Measurements from ENCODE around the gene M1AP.

Gene M1AP, protein sequence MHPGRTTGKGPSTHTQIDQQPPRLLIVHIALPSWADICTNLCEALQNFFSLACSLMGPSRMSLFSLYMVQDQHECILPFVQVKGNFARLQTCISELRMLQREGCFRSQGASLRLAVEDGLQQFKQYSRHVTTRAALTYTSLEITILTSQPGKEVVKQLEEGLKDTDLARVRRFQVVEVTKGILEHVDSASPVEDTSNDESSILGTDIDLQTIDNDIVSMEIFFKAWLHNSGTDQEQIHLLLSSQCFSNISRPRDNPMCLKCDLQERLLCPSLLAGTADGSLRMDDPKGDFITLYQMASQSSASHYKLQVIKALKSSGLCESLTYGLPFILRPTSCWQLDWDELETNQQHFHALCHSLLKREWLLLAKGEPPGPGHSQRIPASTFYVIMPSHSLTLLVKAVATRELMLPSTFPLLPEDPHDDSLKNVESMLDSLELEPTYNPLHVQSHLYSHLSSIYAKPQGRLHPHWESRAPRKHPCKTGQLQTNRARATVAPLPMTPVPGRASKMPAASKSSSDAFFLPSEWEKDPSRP

DNA sequence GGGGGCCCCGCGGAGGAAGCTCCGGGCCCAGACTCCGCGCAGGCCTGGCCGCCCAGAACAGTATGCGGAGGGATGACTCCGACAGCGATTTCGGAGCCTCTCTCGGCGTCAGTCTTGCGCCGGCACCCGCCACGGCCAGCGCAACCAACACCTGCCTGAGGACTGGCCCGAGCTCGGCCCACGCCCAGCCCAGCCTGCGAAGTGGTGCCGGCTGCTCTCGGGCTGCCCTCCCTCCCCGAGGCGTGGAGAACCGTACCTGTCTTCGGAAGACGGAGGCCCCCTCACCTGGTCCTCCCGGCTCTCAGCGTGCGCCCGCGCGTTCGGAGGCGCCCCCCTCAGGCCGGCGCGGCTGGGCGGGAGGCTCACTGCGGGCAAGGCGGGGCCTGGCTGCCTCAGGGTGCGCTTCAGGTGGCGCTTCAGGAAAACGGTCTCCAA is at the start of gene M1AP:
TSS of gene M1AP (minus strand) at position 322 of the 435 bp plus-strand sequence. CDS start 8,055 bp downstream, outside the sequence.
- Histone ChIP-seq H3K9me3 (ENCODE audit: control insufficient read depth, insufficient read depth, low read length) (no peaks in the 10 kb centered on the region), H3K4me1 (ENCODE audit: control insufficient read depth, insufficient read depth, low read length) (peaks cover 1% of the 10 kb centered on the region; the same call in 1 of the 2 replicates), H3K36me3 (ENCODE audit: control insufficient read depth, insufficient read depth, low read length) (no peaks in the 10 kb centered on the region), H3K4me3 (ENCODE audit: low read length) (peak within 1 kb of the TSS; percentile 67; the same call in 1 of the 2 replicates), H3K27ac (ENCODE audit: low read length) (no peak within 1 kb of the TSS), H3K27me3 (ENCODE audit: control insufficient read depth, insufficient read depth, low read length) (no peaks in the 10 kb centered on the region)
- WGBS (ENCODE audit: insufficient coverage, insufficient read length), result no CpG with 5 or more reads among the region's 45 CpGs
- no peak for DNase-seq (ENCODE audit: low read depth, low spot score)

DNA sequence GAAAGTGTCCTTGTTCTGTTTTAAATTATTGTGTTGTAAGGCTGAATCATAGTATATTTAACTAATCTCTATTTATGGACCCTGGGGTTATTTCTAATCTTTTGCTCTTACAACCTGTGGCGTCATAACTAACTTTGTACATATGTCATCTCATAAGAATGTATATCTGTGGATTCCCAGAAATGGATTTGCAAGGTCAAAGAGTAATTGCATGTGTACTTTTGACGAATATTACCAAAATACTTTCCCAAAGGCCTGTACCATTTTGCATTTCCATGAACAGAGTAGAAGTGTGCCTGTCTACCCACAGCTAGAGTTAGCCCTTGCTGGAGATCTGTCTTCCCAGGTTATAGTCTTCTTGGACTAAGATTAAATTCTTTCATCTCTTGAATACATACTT is 48.7 kb upstream of the M1AP start:
- Histone ChIP-seq H3K4me3 (ENCODE audit: low read length) (no peak overlapping the region), H3K27me3 (ENCODE audit: control insufficient read depth, insufficient read depth, low read length) (no peaks in the 10 kb centered on the region), H3K36me3 (ENCODE audit: control insufficient read depth, insufficient read depth, low read length) (no peaks in the 10 kb centered on the region), H3K27ac (ENCODE audit: low read length) (no peak overlapping the region), H3K4me1 (ENCODE audit: control insufficient read depth, insufficient read depth, low read length) (no peaks in the 10 kb centered on the region), H3K9me3 (ENCODE audit: control insufficient read depth, insufficient read depth, low read length) (no peaks in the 10 kb centered on the region)
- no CpG with 5 or more reads among the region's 2 CpGs for WGBS (ENCODE audit: insufficient coverage, insufficient read length)
- no peak for DNase-seq (ENCODE audit: low read depth, low spot score)

DNA sequence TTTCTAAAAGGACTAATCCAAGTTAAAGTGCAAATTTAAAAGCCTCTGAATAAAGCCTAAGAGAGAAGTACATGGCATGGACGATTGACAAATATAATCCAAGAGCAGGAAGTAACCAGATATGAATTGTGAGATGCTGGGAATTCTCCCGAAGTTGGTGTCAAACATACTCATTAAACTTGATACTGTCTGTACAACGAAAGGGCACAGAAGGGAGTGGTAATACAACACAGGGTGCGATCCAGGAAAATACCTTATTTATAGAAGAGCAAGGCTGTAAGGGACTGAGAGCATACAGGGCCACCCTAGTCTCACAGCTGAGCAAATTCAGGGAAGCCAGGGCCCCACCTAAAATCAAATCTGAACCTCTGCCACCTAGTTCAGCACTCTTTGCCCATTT is 47.5 kb upstream of the M1AP start:
- Histone ChIP-seq H3K27me3 (ENCODE audit: control insufficient read depth, insufficient read depth, low read length) (no peaks in the 10 kb centered on the region), H3K4me3 (ENCODE audit: low read length) (no peak overlapping the region), H3K27ac (ENCODE audit: low read length) (no peak overlapping the region), H3K9me3 (ENCODE audit: control insufficient read depth, insufficient read depth, low read length) (no peaks in the 10 kb centered on the region), H3K4me1 (ENCODE audit: control insufficient read depth, insufficient read depth, low read length) (no peaks in the 10 kb centered on the region), H3K36me3 (ENCODE audit: control insufficient read depth, insufficient read depth, low read length) (no peaks in the 10 kb centered on the region)
- WGBS (ENCODE audit: insufficient coverage, insufficient read length), result no CpG with 5 or more reads among the region's 4 CpGs
- DNase-seq (ENCODE audit: low read depth, low spot score), result no peak

DNA sequence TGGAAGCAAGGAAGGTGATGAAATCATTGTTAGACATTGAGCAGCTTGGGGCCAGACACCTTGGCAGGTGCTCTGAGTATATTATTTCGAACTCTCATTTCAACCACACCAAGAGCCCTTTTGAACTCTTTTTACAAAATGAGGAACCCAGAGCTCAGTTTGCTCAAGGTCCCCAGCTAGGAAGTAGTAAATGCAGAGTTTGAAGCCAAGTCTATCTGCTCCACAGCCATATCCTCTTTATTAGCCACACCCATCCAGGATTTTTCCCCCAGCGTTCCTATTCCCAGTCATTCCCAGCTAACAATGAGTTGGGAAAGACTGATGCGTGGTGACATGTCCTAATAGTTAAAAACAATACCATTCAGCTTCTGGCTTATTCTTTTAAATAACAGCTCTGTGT is 46.2 kb upstream of the M1AP start:
- H3K9me3 ChIP-seq (ENCODE audit: control insufficient read depth, insufficient read depth, low read length), result no peaks in the 10 kb centered on the region
- no CpG with 5 or more reads among the region's 3 CpGs for WGBS (ENCODE audit: insufficient coverage, insufficient read length)
- no peaks in the 10 kb centered on the region for H3K36me3 ChIP-seq (ENCODE audit: control insufficient read depth, insufficient read depth, low read length)
- no peaks in the 10 kb centered on the region for H3K27me3 ChIP-seq (ENCODE audit: control insufficient read depth, insufficient read depth, low read length)
- H3K27ac ChIP-seq (ENCODE audit: low read length), result no peak overlapping the region
- no peak overlapping the region for H3K4me3 ChIP-seq (ENCODE audit: low read length)
- no peaks in the 10 kb centered on the region for H3K4me1 ChIP-seq (ENCODE audit: control insufficient read depth, insufficient read depth, low read length)
- DNase-seq (ENCODE audit: low read depth, low spot score), result no peak

DNA sequence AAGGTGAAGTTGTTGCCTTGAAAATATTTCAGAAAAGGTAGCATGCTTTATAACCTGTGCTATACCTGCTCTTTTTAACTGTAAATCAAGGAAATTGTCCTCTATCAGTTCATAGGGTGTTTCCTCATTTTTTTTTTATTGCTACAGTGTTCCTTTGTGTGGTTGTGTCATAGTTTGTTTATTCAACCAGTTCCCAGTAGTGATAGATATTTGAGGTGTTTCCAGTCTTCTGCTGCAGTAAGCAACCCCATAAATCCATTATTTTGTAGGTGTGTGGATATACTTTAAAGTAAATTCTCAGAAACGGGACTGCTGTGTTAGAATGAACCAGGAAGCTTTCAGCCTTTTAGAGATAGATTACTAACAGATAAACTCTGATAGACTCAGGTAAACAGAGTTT is 45.5 kb upstream of the M1AP start:
- no peaks in the 10 kb centered on the region for H3K27me3 ChIP-seq (ENCODE audit: control insufficient read depth, insufficient read depth, low read length)
- no CpG with 5 or more reads among the region's 1 CpG for WGBS (ENCODE audit: insufficient coverage, insufficient read length)
- H3K4me3 ChIP-seq (ENCODE audit: low read length), result no peak overlapping the region
- H3K4me1 ChIP-seq (ENCODE audit: control insufficient read depth, insufficient read depth, low read length), result no peaks in the 10 kb centered on the region
- H3K27ac ChIP-seq (ENCODE audit: low read length), result no peak overlapping the region
- no peaks in the 10 kb centered on the region for H3K36me3 ChIP-seq (ENCODE audit: control insufficient read depth, insufficient read depth, low read length)
- no peak for DNase-seq (ENCODE audit: low read depth, low spot score)
- no peaks in the 10 kb centered on the region for H3K9me3 ChIP-seq (ENCODE audit: control insufficient read depth, insufficient read depth, low read length)

DNA sequence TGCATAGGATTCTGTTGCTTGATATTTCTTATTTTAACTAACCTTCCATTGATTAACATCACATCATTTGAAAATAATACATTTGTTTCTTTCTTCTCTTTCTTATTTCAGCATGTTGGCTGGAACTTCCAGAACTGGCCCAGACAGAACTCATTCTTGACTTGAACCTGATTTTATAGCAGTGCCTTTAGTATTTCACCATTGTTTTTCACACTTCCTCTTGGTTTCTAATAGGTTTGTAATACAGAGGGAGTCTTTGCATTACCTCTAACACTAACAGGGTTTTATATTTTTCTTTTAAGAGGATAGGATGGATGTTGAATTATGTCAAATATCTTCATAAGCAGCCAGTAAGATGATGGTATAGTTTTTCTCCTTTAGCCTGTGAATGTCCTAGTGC is 45.1 kb upstream of the M1AP start:
- no peak for DNase-seq (ENCODE audit: low read depth, low spot score)
- H3K4me3 ChIP-seq (ENCODE audit: low read length), result no peak overlapping the region
- no peak overlapping the region for H3K27ac ChIP-seq (ENCODE audit: low read length)
- H3K4me1 ChIP-seq (ENCODE audit: control insufficient read depth, insufficient read depth, low read length), result no peaks in the 10 kb centered on the region
- H3K27me3 ChIP-seq (ENCODE audit: control insufficient read depth, insufficient read depth, low read length), result no peaks in the 10 kb centered on the region
- H3K9me3 ChIP-seq (ENCODE audit: control insufficient read depth, insufficient read depth, low read length), result no peaks in the 10 kb centered on the region
- H3K36me3 ChIP-seq (ENCODE audit: control insufficient read depth, insufficient read depth, low read length), result no peaks in the 10 kb centered on the region

DNA sequence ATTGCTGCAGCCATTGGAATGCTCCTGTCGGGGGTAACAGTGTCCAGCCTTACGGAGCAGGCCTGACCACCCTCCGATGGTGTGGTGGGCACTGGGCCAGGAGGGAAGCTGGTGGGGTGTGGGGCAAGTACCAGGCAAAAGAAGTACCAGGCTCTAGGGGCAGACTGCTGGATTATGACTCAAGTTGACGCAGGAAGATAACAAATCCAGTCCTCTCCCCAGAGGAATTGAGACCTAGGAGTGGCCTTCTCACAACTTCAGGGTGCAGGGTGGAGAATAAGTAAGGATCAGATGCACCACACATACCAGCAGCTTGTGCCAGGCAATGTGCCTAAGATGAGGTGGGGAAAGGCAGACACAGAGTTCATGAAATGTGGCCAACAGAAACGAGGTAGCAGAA is 43.8 kb upstream of the M1AP start:
- H3K4me1 ChIP-seq (ENCODE audit: control insufficient read depth, insufficient read depth, low read length), result no peaks in the 10 kb centered on the region
- H3K27me3 ChIP-seq (ENCODE audit: control insufficient read depth, insufficient read depth, low read length), result no peaks in the 10 kb centered on the region
- H3K27ac ChIP-seq (ENCODE audit: low read length), result no peak overlapping the region
- H3K4me3 ChIP-seq (ENCODE audit: low read length), result no peak overlapping the region
- no CpG with 5 or more reads among the region's 5 CpGs for WGBS (ENCODE audit: insufficient coverage, insufficient read length)
- no peaks in the 10 kb centered on the region for H3K36me3 ChIP-seq (ENCODE audit: control insufficient read depth, insufficient read depth, low read length)
- no peak for DNase-seq (ENCODE audit: low read depth, low spot score)
- no peaks in the 10 kb centered on the region for H3K9me3 ChIP-seq (ENCODE audit: control insufficient read depth, insufficient read depth, low read length)

DNA sequence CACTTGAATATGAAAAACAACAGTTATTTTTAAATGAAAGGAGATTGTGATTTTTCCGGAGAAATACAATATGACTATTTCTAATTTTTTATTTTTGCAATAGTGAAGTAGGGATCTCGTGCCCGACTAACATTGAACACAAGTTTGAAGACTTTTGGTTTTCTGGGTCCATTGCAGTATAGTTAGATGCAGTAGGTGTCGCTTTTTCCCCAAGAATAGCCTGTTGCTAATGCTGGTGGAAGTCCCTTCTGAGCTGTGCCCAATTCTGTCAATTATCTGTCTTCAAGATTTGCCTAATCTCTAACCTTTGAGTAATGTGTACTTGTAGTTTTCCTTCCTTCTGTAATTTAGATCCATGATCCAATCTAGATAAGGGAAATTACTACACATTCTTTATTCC is 42.4 kb upstream of the M1AP start:
- no peaks in the 10 kb centered on the region for H3K36me3 ChIP-seq (ENCODE audit: control insufficient read depth, insufficient read depth, low read length)
- WGBS (ENCODE audit: insufficient coverage, insufficient read length), result no CpG with 5 or more reads among the region's 4 CpGs
- no peaks in the 10 kb centered on the region for H3K9me3 ChIP-seq (ENCODE audit: control insufficient read depth, insufficient read depth, low read length)
- no peak overlapping the region for H3K27ac ChIP-seq (ENCODE audit: low read length)
- DNase-seq (ENCODE audit: low read depth, low spot score), result peak; percentile 31
- no peaks in the 10 kb centered on the region for H3K27me3 ChIP-seq (ENCODE audit: control insufficient read depth, insufficient read depth, low read length)
- H3K4me1 ChIP-seq (ENCODE audit: control insufficient read depth, insufficient read depth, low read length), result no peaks in the 10 kb centered on the region
- H3K4me3 ChIP-seq (ENCODE audit: low read length), result no peak overlapping the region

DNA sequence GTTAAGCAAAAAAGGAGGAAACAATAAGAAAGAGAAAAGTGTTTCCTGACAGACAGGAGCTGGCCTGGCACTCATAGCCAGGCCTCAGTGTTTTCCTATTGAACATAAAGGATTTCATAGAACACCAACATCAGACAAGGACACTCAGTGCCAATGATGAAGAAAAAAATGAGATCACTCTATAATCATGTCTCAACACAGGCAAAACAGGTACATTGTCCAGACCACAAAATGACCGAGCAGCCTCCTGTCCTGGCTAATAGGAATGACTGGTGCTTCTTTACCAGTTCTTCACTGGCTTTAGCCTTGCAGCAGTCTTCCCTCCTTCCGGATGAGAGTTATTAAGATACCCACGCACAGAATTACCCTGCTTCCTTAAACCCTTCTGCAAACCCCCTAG is 41.5 kb upstream of the M1AP start:
- no CpG with 5 or more reads among the region's 3 CpGs for WGBS (ENCODE audit: insufficient coverage, insufficient read length)
- no peaks in the 10 kb centered on the region for H3K27me3 ChIP-seq (ENCODE audit: control insufficient read depth, insufficient read depth, low read length)
- no peak for DNase-seq (ENCODE audit: low read depth, low spot score)
- no peak overlapping the region for H3K27ac ChIP-seq (ENCODE audit: low read length)
- H3K4me3 ChIP-seq (ENCODE audit: low read length), result no peak overlapping the region
- no peaks in the 10 kb centered on the region for H3K36me3 ChIP-seq (ENCODE audit: control insufficient read depth, insufficient read depth, low read length)
- H3K9me3 ChIP-seq (ENCODE audit: control insufficient read depth, insufficient read depth, low read length), result no peaks in the 10 kb centered on the region
- H3K4me1 ChIP-seq (ENCODE audit: control insufficient read depth, insufficient read depth, low read length), result no peaks in the 10 kb centered on the region

DNA sequence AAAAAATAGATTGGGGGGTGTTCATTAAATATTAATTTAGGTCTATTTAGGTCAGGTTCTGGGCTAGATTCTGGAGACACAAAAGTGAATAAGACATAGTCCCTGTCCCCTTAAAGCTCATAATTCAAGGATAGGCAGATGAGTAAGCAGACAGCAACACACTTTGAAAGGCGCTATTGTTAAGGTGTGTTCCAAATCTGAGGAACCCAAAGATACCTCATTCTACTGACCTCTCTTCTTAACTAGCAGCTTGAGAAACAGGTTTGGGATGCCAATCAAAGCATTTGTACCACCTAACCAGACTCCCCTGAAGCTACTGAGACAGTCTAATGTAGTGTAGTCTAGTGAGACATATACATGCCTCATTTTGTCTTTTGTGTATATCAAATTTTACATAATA is 40.8 kb upstream of the M1AP start:
- Histone ChIP-seq H3K27me3 (ENCODE audit: control insufficient read depth, insufficient read depth, low read length) (no peaks in the 10 kb centered on the region), H3K27ac (ENCODE audit: low read length) (no peak overlapping the region), H3K4me3 (ENCODE audit: low read length) (no peak overlapping the region), H3K4me1 (ENCODE audit: control insufficient read depth, insufficient read depth, low read length) (no peaks in the 10 kb centered on the region), H3K36me3 (ENCODE audit: control insufficient read depth, insufficient read depth, low read length) (no peaks in the 10 kb centered on the region), H3K9me3 (ENCODE audit: control insufficient read depth, insufficient read depth, low read length) (no peaks in the 10 kb centered on the region)
- WGBS (ENCODE audit: insufficient coverage, insufficient read length), result no CpG with 5 or more reads among the region's 1 CpG
- DNase-seq (ENCODE audit: low read depth, low spot score), result no peak

DNA sequence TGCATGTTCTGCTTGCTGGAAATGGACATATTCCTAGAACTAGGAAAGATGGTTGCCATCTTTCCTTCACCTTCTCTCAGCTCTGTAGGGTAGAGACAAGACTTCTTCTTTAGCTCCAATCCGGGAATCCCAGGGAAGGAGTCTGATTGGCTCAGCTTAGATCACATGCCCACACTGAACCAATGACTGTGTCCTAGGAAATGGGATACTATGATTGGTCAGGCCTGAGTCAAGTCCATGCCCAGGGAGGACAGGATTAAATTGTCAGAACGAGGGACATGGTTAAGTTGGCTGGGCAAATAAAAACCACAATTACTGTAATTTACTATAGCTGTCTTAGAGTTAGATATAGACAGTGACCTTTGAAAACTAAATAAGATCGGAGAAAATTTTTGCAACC is 37.3 kb upstream of the M1AP start:
- H3K27me3 ChIP-seq (ENCODE audit: control insufficient read depth, insufficient read depth, low read length), result no peaks in the 10 kb centered on the region
- no peak for DNase-seq (ENCODE audit: low read depth, low spot score)
- no peaks in the 10 kb centered on the region for H3K4me1 ChIP-seq (ENCODE audit: control insufficient read depth, insufficient read depth, low read length)
- no peaks in the 10 kb centered on the region for H3K9me3 ChIP-seq (ENCODE audit: control insufficient read depth, insufficient read depth, low read length)
- WGBS (ENCODE audit: insufficient coverage, insufficient read length), result no CpG with 5 or more reads among the region's 3 CpGs
- H3K4me3 ChIP-seq (ENCODE audit: low read length), result no peak overlapping the region
- H3K36me3 ChIP-seq (ENCODE audit: control insufficient read depth, insufficient read depth, low read length), result no peaks in the 10 kb centered on the region
- H3K27ac ChIP-seq (ENCODE audit: low read length), result no peak overlapping the region

Data from iPS DF 6.9 (cell line).